HG03575 (cell line): ENCODE results near the gene MARCHF3.
"Not testable (repeated sequence)": the region's sequence is repeated elsewhere in the genome, so short reads cannot be mapped to it uniquely, and the experiment has no call there.

Experiments
- ATAC-seq: cut with Tn5 transposase; IDR thresholded peaks from one replicate; pipeline ENCODE4 v1.9.1; 2021; ENCODE audit not compliant: unreplicated experiment, insufficient number of reproducible peaks, low FRiP score; ENCODE audit errors: extremely low read depth

Gene MARCHF3

GRCh38 chr5:126866851-126867636 is 163.3 kb downstream of the MARCHF3 start:
- ATAC-seq: no peak

- ATAC-seq: no peak
Observed at GRCh38 chr5:126865299-126865698, 165.1 kb downstream of the MARCHF3 start.

- ATAC-seq: no peak
Observed at GRCh38 chr5:126864042-126864688, 166.2 kb downstream of the MARCHF3 start.

GRCh38 chr5:126863402-126863801 is 167.0 kb downstream of the MARCHF3 start:
- ATAC-seq: no peak

GRCh38 chr5:126858441-126858840 is 171.9 kb downstream of the MARCHF3 start:
- no peak for ATAC-seq

GRCh38 chr5:126857472-126858410 is 172.6 kb downstream of the MARCHF3 start:
- ATAC-seq: no peak

- ATAC-seq: no peak
Observed at GRCh38 chr5:126855266-126855665, 175.1 kb downstream of the MARCHF3 start.

- ATAC-seq: no peak
Observed at GRCh38 chr5:126854526-126855110, 175.7 kb downstream of the MARCHF3 start.

- ATAC-seq: not testable (repeated sequence)
Observed at GRCh38 chr5:126853541-126854307, 176.6 kb downstream of the MARCHF3 start.

GRCh38 chr5:126852841-126853271 is 177.5 kb downstream of the MARCHF3 start:
- no peak for ATAC-seq

GRCh38 chr5:126852091-126852571 is 178.2 kb downstream of the MARCHF3 start:
- ATAC-seq: peak; percentile 75

GRCh38 chr5:126851501-126852011 is 178.8 kb downstream of the MARCHF3 start:
- ATAC-seq: no peak

- no peak for ATAC-seq
Observed at GRCh38 chr5:126849101-126849678, 181.2 kb downstream of the MARCHF3 start.

GRCh38 chr5:126848253-126848652 is 182.1 kb downstream of the MARCHF3 start:
- ATAC-seq: no peak

GRCh38 chr5:126847826-126848251 is 182.5 kb downstream of the MARCHF3 start:
- no peak for ATAC-seq

GRCh38 chr5:126847456-126847820 is 182.9 kb downstream of the MARCHF3 start:
- no peak for ATAC-seq

GRCh38 chr5:126846744-126847455 is 183.5 kb downstream of the MARCHF3 start:
- no peak for ATAC-seq
